Measurements from ENCODE around the gene WARS2. TPM values are rescaled to one million over a fixed set of nuclear protein-coding genes. Genes with fewer than 3 reads are reported as not detected.
"Not testable (repeated sequence)": the region's sequence is repeated elsewhere in the genome, so short reads cannot be mapped to it uniquely, and the experiment has no call there.

WARS2 gene
- total and polyA plus RNA-seq, 2 donors from 2014 or later = 13.9 to 14.8 TPM

DNA sequence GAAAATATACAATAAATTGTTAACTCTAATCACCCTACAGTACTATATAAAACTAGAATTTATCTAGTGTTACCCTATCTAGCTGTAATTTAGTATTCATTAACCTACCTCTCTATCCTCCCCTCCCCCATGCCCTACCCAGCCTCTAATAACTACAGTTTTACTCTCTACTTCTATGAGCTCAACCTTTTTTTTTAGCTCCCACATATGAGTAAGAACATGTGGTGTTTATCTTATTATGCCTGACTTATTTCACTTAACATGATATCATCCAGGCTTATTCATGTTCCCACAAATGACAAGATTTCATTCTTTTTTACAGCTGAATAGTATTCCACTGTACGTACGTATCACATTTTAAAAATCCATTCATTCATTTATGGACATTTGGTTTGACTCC is 46.0 kb upstream of the WARS2 start:
- Histone ChIP-seq H3K9ac (ENCODE audit: low read length in 3 of 3) (no peak overlapping the region), H3K27ac (ENCODE audit: low read depth in 2 of 2, low read length in 2 of 2) (no peak overlapping the region), H3K27me3 (ENCODE audit: control insufficient read depth, insufficient read depth, low read length) (no peaks in the 10 kb centered on the region), H3K9me3 (ENCODE audit: control insufficient read depth in 2 of 3, insufficient read depth in 1 of 3, low read length in 3 of 3) (peaks cover 0 to 2% (median 1%) of the 10 kb centered on the region in 3 donors), H3K36me3 (ENCODE audit: control insufficient read depth in 2 of 3, insufficient read depth in 3 of 3, low read length in 3 of 3) (no peaks in the 10 kb centered on the region), H3K4me1 (ENCODE audit: control insufficient read depth in 2 of 3, insufficient read depth in 2 of 3, low read depth in 1 of 3, low read length in 3 of 3) (no peaks in the 10 kb centered on the region), H3K4me3 (ENCODE audit: low read length in 3 of 3) (no peak overlapping the region)
- TF ChIP-seq, protein P1, sequence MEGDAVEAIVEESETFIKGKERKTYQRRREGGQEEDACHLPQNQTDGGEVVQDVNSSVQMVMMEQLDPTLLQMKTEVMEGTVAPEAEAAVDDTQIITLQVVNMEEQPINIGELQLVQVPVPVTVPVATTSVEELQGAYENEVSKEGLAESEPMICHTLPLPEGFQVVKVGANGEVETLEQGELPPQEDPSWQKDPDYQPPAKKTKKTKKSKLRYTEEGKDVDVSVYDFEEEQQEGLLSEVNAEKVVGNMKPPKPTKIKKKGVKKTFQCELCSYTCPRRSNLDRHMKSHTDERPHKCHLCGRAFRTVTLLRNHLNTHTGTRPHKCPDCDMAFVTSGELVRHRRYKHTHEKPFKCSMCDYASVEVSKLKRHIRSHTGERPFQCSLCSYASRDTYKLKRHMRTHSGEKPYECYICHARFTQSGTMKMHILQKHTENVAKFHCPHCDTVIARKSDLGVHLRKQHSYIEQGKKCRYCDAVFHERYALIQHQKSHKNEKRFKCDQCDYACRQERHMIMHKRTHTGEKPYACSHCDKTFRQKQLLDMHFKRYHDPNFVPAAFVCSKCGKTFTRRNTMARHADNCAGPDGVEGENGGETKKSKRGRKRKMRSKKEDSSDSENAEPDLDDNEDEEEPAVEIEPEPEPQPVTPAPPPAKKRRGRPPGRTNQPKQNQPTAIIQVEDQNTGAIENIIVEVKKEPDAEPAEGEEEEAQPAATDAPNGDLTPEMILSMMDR (IDR thresholded peaks at IDR 0.05; ENCODE audit: borderline replicate concordance, extremely low read depth, insufficient read depth) = no peak
- FAIRE-seq (no peak), DNase-seq (no peak)
- intact Hi-C loops (cut with DNase I) = no loop called here

DNA sequence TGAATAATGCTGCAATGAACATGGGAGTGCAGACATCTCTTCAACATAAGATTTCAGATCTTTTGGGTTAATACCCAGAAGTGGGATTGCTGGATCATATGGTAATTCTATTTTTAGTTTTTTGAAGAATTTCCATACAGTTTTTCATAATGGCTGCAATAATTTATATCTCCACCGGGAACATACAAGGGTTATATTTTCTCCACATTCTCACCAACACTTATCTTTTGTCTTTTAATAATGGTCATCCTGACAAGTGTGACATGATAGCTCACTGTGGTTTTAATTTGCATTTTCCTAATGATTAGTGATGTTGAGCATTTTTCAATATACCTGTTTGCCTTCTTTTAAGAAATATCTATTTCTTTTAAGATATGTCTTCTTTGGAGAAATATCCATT is 44.5 kb upstream of the WARS2 start:
- Histone ChIP-seq H3K9ac (ENCODE audit: low read length in 3 of 3) (no peak overlapping the region), H3K27me3 (ENCODE audit: control insufficient read depth, insufficient read depth, low read length) (no peaks in the 10 kb centered on the region), H3K36me3 (ENCODE audit: control insufficient read depth in 2 of 3, insufficient read depth in 3 of 3, low read length in 3 of 3) (no peaks in the 10 kb centered on the region), H3K9me3 (ENCODE audit: control insufficient read depth in 2 of 3, insufficient read depth in 1 of 3, low read length in 3 of 3) (peaks cover 0 to 2% (median 1%) of the 10 kb centered on the region in 3 donors), H3K4me3 (ENCODE audit: low read length in 3 of 3) (no peak overlapping the region), H3K27ac (ENCODE audit: low read depth in 2 of 2, low read length in 2 of 2) (no peak overlapping the region), H3K4me1 (ENCODE audit: control insufficient read depth in 2 of 3, insufficient read depth in 2 of 3, low read depth in 1 of 3, low read length in 3 of 3) (no peaks in the 10 kb centered on the region)
- intact Hi-C loops (cut with DNase I) = no loop called here
- no peak for FAIRE-seq
- TF ChIP-seq, protein P1 (IDR thresholded peaks at IDR 0.05; ENCODE audit: borderline replicate concordance, extremely low read depth, insufficient read depth) = no peak
- no peak for DNase-seq

DNA sequence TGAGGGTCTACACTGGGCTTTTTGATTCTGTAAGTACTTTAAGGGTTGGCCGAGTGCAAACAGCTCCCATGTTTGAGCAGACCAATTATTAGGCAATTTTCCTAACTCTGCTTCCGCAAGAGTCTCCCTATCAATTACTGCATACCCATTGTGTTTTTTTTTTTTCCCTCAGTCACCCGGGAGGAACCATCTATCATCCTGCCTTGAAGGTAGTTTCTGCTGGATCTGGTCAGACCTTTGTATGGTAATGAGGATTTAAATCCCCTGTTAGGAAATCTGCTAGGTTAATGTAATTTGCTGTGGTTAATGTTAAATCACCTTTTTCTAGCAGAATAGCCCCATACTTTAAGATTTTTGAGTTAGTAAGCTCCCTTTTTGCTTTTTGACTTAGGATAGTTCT is 40.8 kb upstream of the WARS2 start:
- no peaks in the 10 kb centered on the region for H3K27me3 ChIP-seq (ENCODE audit: control insufficient read depth, insufficient read depth, low read length)
- no peak overlapping the region for H3K9ac ChIP-seq (ENCODE audit: low read length in 3 of 3)
- DNase-seq = no peak
- no peak overlapping the region for H3K27ac ChIP-seq (ENCODE audit: low read depth in 2 of 2, low read length in 2 of 2)
- no peak for FAIRE-seq
- no peaks in the 10 kb centered on the region for H3K4me1 ChIP-seq (ENCODE audit: control insufficient read depth in 2 of 3, insufficient read depth in 2 of 3, low read depth in 1 of 3, low read length in 3 of 3)
- intact Hi-C loops (cut with DNase I) = no loop called here
- H3K4me3 ChIP-seq (ENCODE audit: low read length in 3 of 3) = no peak overlapping the region
- no peaks in the 10 kb centered on the region for H3K9me3 ChIP-seq (ENCODE audit: control insufficient read depth in 2 of 3, insufficient read depth in 1 of 3, low read length in 3 of 3)
- TF ChIP-seq, protein P1 (IDR thresholded peaks at IDR 0.05; ENCODE audit: borderline replicate concordance, extremely low read depth, insufficient read depth) = no peak
- no peaks in the 10 kb centered on the region for H3K36me3 ChIP-seq (ENCODE audit: control insufficient read depth in 2 of 3, insufficient read depth in 3 of 3, low read length in 3 of 3)

DNA sequence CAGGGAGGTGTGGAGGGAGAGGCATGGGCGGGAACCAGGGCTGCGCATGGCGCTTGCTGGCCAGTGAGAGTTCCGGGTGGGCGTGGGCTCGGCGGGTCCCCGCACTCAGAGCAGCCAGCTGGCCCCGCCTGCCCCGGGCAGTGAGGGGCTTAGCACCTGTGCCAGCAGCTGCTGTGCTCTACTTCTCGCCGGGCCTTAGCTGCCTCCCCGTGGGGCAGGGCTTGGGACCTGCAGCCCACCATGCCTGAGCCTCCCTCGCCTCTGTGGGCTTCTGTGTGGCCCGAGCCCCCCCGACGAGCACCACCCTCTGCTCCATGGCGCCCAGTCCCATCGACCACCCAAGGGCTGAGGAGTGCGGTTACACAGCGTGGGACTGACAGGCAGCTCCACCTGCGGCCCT is 38.6 kb upstream of the WARS2 start:
- FAIRE-seq = no peak
- no peaks in the 10 kb centered on the region for H3K9me3 ChIP-seq (ENCODE audit: control insufficient read depth in 2 of 3, insufficient read depth in 1 of 3, low read length in 3 of 3)
- no peak overlapping the region for H3K27ac ChIP-seq (ENCODE audit: low read depth in 2 of 2, low read length in 2 of 2)
- DNase-seq = no peak
- intact Hi-C loops (cut with DNase I) = no loop called here
- no peaks in the 10 kb centered on the region for H3K4me1 ChIP-seq (ENCODE audit: control insufficient read depth in 2 of 3, insufficient read depth in 2 of 3, low read depth in 1 of 3, low read length in 3 of 3)
- TF ChIP-seq, protein P1 (IDR thresholded peaks at IDR 0.05; ENCODE audit: borderline replicate concordance, extremely low read depth, insufficient read depth) = no peak
- H3K9ac ChIP-seq (ENCODE audit: low read length in 3 of 3) = no peak overlapping the region
- no peak overlapping the region for H3K4me3 ChIP-seq (ENCODE audit: low read length in 3 of 3)
- H3K27me3 ChIP-seq (ENCODE audit: control insufficient read depth, insufficient read depth, low read length) = no peaks in the 10 kb centered on the region
- no peaks in the 10 kb centered on the region for H3K36me3 ChIP-seq (ENCODE audit: control insufficient read depth in 2 of 3, insufficient read depth in 3 of 3, low read length in 3 of 3)

DNA sequence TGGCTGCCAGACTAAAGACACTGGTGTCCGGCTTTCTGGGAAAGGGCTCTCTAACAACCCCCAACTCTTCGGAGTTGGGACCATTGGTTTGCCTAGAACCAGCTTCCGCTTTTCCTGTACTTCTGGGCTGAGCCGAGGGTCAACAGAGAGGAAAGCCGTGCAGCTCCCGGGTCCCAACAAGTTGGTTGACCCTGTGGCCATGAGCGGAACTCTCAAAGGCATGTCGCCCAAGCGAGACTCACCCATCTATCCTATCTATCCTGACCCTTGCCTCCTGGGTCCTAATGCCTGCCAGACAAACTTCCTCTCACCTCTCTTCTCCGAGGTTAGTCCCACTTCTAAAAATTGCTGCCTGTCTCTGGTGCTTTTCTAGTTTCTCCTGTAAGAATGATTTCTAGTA is 32.5 kb upstream of the WARS2 start:
- H3K36me3 ChIP-seq (ENCODE audit: control insufficient read depth in 2 of 3, insufficient read depth in 3 of 3, low read length in 3 of 3); DNase-seq; intact Hi-C loops (cut with DNase I); H3K4me1 ChIP-seq (ENCODE audit: control insufficient read depth in 2 of 3, insufficient read depth in 2 of 3, low read depth in 1 of 3, low read length in 3 of 3); H3K9ac ChIP-seq (ENCODE audit: low read length in 3 of 3); H3K27ac ChIP-seq (ENCODE audit: low read depth in 2 of 2, low read length in 2 of 2); H3K9me3 ChIP-seq (ENCODE audit: control insufficient read depth in 2 of 3, insufficient read depth in 1 of 3, low read length in 3 of 3); H3K4me3 ChIP-seq (ENCODE audit: low read length in 3 of 3); H3K27me3 ChIP-seq (ENCODE audit: control insufficient read depth, insufficient read depth, low read length); FAIRE-seq: not testable (repeated sequence)
